ENCODE results near the gene ANXA10. TPM values are rescaled to one million over a fixed set of nuclear protein-coding genes. Genes with fewer than 3 reads are reported as not detected.
A peak's percentile ranks its signal among the peaks of the same experiment; 100 is the strongest.

The ANXA10 gene
- total RNA-seq, 2 experiments from 2014 or later = not detected

- intact Hi-C loops (cut with micrococcal nuclease; ENCODE audit: unreplicated experiment) = loop anchor here (5.0 kb wide), 1 partner anchor 1908 kb away; no protein-coding TSS in a partner anchor
Observed at GRCh38 chr4:168074861-168075260, 17.5 kb upstream of the ANXA10 start.

DNA sequence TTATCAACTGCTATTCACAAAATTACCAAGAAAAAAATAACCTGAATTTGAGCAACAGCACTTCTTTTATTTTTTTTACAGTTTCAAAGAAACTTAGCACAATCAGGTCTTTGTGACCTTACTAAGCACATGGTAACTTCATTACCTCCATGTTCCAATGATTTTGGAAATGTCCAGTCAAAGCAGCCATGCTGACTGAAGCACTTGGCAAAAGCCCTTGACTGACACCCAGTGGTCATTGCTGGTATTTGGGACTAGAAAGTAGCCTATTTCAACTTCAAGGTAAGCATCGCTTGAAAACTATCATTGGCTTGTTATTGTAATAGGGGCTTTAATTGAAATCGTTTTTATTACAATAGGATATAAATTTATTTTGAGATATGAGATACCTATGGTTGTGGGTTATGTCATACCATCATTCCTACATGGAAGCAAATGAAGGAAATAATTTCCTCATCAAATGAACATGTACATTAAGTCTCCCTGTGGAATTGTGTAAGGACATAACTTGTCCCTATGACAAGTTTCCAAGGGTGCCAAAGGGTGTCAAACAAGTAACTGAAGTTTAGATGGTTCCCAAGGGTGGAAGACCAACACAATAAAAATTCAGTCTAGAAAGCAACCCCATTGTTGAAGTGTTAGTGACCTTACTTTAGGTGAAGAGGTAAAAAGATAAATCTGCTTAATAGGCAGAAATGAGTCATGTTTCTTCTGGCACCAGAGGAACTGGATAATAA, 15.2 kb upstream of the ANXA10 start:
- H2AFZ ChIP-seq (ENCODE audit: low read length) = no peak overlapping the region
- ChIA-PET CTCF (ENCODE audit: unreplicated experiment) (no interaction called here), POLR2A (no interaction called here)
- no peaks in the 10 kb centered on the region for H3K36me3 ChIP-seq (ENCODE audit: insufficient read depth, low read length)
- TF ChIP-seq EZH2phosphoT487 (IDR thresholded peaks at IDR 0.05; ENCODE audit: borderline replicate concordance, low read depth, low read length) (no peak), CTCF (conservative IDR thresholded peaks at IDR 0.05; ENCODE audit: low read length) (peak; percentile 94)
- no peaks in the 10 kb centered on the region for H3K9me2 ChIP-seq (ENCODE audit: insufficient read depth, low read length)
- intact Hi-C loops (cut with micrococcal nuclease; ENCODE audit: unreplicated experiment) = loop anchor here (2.0 to 5.0 kb wide), 2 partner anchors 1056 to 1910 kb away; no protein-coding TSS in a partner anchor
- peak; percentile 52 for DNase-seq (ENCODE audit: low spot score)
- no peaks in the 10 kb centered on the region for H3K79me2 ChIP-seq (ENCODE audit: insufficient read depth, low read depth, low read length)
- no peak overlapping the region for H3K4me2 ChIP-seq (ENCODE audit: low read length)
- H4K20me1 ChIP-seq (ENCODE audit: insufficient read depth, low read length) = no peaks in the 10 kb centered on the region
- no peak overlapping the region for H3K27ac ChIP-seq (ENCODE audit: low read depth, low read length, poor library complexity, severe bottlenecking)
- H3K4me3 ChIP-seq (ENCODE audit: low read depth, low read length, poor library complexity, severe bottlenecking) = no peak overlapping the region
- no TSS peak for BruUV-seq (replicated peaks)
- H3K4me1 ChIP-seq (ENCODE audit: insufficient read depth, low read length, poor library complexity, severe bottlenecking) = no peaks in the 10 kb centered on the region
- H3K9me3 ChIP-seq (ENCODE audit: low read length) = no peaks in the 10 kb centered on the region

More at GRCh38 chr4:168074861-168075260, 17.5 kb upstream of the ANXA10 start:
- BruUV-seq (replicated peaks) = no TSS peak
- no peak overlapping the region for H3K4me2 ChIP-seq (ENCODE audit: low read length)
- H3K27ac ChIP-seq (ENCODE audit: low read depth, low read length, poor library complexity, severe bottlenecking) = no peak overlapping the region
- no peaks in the 10 kb centered on the region for H3K9me3 ChIP-seq (ENCODE audit: low read length)
- DNase-seq (ENCODE audit: low spot score) = no peak
- H3K9me2 ChIP-seq (ENCODE audit: insufficient read depth, low read length) = no peaks in the 10 kb centered on the region
- H3K36me3 ChIP-seq (ENCODE audit: insufficient read depth, low read length) = no peaks in the 10 kb centered on the region
- TF ChIP-seq CTCF (conservative IDR thresholded peaks at IDR 0.05; ENCODE audit: low read length) (no peak), EZH2phosphoT487 (IDR thresholded peaks at IDR 0.05; ENCODE audit: borderline replicate concordance, low read depth, low read length) (no peak)
- no peak overlapping the region for H3K4me3 ChIP-seq (ENCODE audit: low read depth, low read length, poor library complexity, severe bottlenecking)
- H2AFZ ChIP-seq (ENCODE audit: low read length) = no peak overlapping the region
- POLR2A ChIA-PET = no interaction called here
- CTCF ChIA-PET (ENCODE audit: unreplicated experiment) = no interaction called here
- H3K4me1 ChIP-seq (ENCODE audit: insufficient read depth, low read length, poor library complexity, severe bottlenecking) = no peaks in the 10 kb centered on the region
- no peaks in the 10 kb centered on the region for H3K79me2 ChIP-seq (ENCODE audit: insufficient read depth, low read depth, low read length)
- no peaks in the 10 kb centered on the region for H4K20me1 ChIP-seq (ENCODE audit: insufficient read depth, low read length)

DNA sequence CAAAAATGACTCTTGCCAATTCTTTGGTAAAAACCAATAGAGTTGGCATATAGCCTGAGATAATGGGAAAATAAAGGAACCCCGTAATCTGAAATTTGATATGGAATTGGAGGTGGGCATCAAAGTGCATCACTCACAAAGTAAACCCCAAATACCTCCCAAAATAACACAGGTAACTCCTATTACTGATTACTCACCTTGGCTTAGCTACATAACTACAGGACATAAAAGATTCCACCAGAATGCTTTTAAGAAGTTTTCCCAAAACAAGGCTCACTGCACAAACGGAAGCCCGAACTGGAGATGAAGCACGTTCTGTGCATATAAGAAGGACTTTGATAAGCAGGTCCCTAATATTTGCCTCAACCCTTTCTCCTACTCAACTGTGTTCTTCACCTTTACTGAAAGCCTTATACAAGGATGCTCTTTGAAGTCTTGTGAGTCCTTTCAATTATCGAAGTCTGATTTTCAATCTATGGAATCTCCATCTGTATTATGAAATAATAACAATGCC, 14.6 kb upstream of the ANXA10 start:
- no peak overlapping the region for H3K4me2 ChIP-seq (ENCODE audit: low read length)
- intact Hi-C loops (cut with micrococcal nuclease; ENCODE audit: unreplicated experiment) = loop anchor here (2.0 to 5.0 kb wide), 2 partner anchors 1057 to 1910 kb away; no protein-coding TSS in a partner anchor
- no peak for DNase-seq (ENCODE audit: low spot score)
- no peak overlapping the region for H3K4me3 ChIP-seq (ENCODE audit: low read depth, low read length, poor library complexity, severe bottlenecking)
- H3K79me2 ChIP-seq (ENCODE audit: insufficient read depth, low read depth, low read length) = no peaks in the 10 kb centered on the region
- CTCF ChIA-PET (ENCODE audit: unreplicated experiment) = no interaction called here
- H2AFZ ChIP-seq (ENCODE audit: low read length) = no peak overlapping the region
- H3K9me3 ChIP-seq (ENCODE audit: low read length) = no peaks in the 10 kb centered on the region
- H3K9me2 ChIP-seq (ENCODE audit: insufficient read depth, low read length) = no peaks in the 10 kb centered on the region
- no peak overlapping the region for H3K27ac ChIP-seq (ENCODE audit: low read depth, low read length, poor library complexity, severe bottlenecking)
- H4K20me1 ChIP-seq (ENCODE audit: insufficient read depth, low read length) = no peaks in the 10 kb centered on the region
- POLR2A ChIA-PET = no interaction called here
- no peaks in the 10 kb centered on the region for H3K4me1 ChIP-seq (ENCODE audit: insufficient read depth, low read length, poor library complexity, severe bottlenecking)
- TF ChIP-seq EZH2phosphoT487 (IDR thresholded peaks at IDR 0.05; ENCODE audit: borderline replicate concordance, low read depth, low read length) (no peak), CTCF (conservative IDR thresholded peaks at IDR 0.05; ENCODE audit: low read length) (no peak)
- no peaks in the 10 kb centered on the region for H3K36me3 ChIP-seq (ENCODE audit: insufficient read depth, low read length)
- no TSS peak for BruUV-seq (replicated peaks)

Measured in OCI-LY7 (cell line).